Activated T-helper 17 cell treated with anti-CD3 and anti-CD28 coated beads, Interleukin-2, amount 50 U/mL, for 72 hours (primary cell): ENCODE measurements around the gene ZYG11A. TPM values are rescaled to one million over a fixed set of nuclear protein-coding genes. Genes with fewer than 3 reads are reported as not detected.

Source experiments
- ATAC-seq: fragments of 150-1000 bp; cut with Tn5 transposase; replicated peaks from 2 replicates; pipeline ENCODE4 v1.10.0; 2021; ENCODE audit warnings: mild to moderate bottlenecking, moderate library complexity
- H3K27ac Mint-ChIP-seq: one replicate; pipeline ENCODE4 v1.8.0; 2022; ENCODE audit warnings: mixed read lengths
- H3K27me3 Mint-ChIP-seq: one replicate; pipeline ENCODE4 v1.8.0; 2022; ENCODE audit warnings: mixed read lengths
- H3K36me3 Mint-ChIP-seq: one replicate; pipeline ENCODE4 v1.8.0; 2022; ENCODE audit warnings: low read depth, mild to moderate bottlenecking, mixed read lengths
- H3K4me1 Mint-ChIP-seq: one replicate; pipeline ENCODE4 v1.8.0; 2022; ENCODE audit warnings: mixed read lengths
- H3K4me3 Mint-ChIP-seq: one replicate; pipeline ENCODE4 v1.8.0; 2022; ENCODE audit warnings: mild to moderate bottlenecking, mixed read lengths
- H3K9me3 Mint-ChIP-seq: one replicate; pipeline ENCODE4 v1.8.0; 2022; ENCODE audit warnings: mixed read lengths
- total RNA-seq, 2 donors: library from RNA; stranded (reverse); gene quantifications; one replicate each; pipeline ENCODE4 v1.2.3, GENCODE V29; 2022

ZYG11A gene
- total RNA-seq, 2 donors from 2014 or later: 0.13 to 0.26 TPM

GRCh38 chr1:52918201-52918600, 75.6 kb downstream of the ZYG11A start:
- Mint-ChIP-seq H3K4me1 (peaks cover 16% of the 10 kb centered on the region), H3K27ac (no peak overlapping the region)

GRCh38 chr1:52919051-52919722, 76.6 kb downstream of the ZYG11A start:
- no peaks in the 10 kb centered on the region for H3K9me3 Mint-ChIP-seq
- H3K36me3 Mint-ChIP-seq: no peaks in the 10 kb centered on the region
- peak; percentile 54 for ATAC-seq
- H3K27ac Mint-ChIP-seq: peak overlapping the region; percentile 47
- H3K4me3 Mint-ChIP-seq: peak overlapping the region; percentile 86
- H3K4me1 Mint-ChIP-seq: peaks cover 16% of the 10 kb centered on the region
- H3K27me3 Mint-ChIP-seq: no peaks in the 10 kb centered on the region

More at GRCh38 chr1:52918201-52918600, 75.6 kb downstream of the ZYG11A start:
- Mint-ChIP-seq H3K27me3 (no peaks in the 10 kb centered on the region), H3K36me3 (no peaks in the 10 kb centered on the region), H3K9me3 (no peaks in the 10 kb centered on the region), H3K4me3 (no peak overlapping the region)
- ATAC-seq: no peak

- no peak for ATAC-seq
- peak overlapping the region; percentile 47 for H3K27ac Mint-ChIP-seq
- peaks cover 16% of the 10 kb centered on the region for H3K4me1 Mint-ChIP-seq
- no peaks in the 10 kb centered on the region for H3K9me3 Mint-ChIP-seq
- H3K36me3 Mint-ChIP-seq: no peaks in the 10 kb centered on the region
- H3K27me3 Mint-ChIP-seq: no peaks in the 10 kb centered on the region
- peak overlapping the region; percentile 86 for H3K4me3 Mint-ChIP-seq
Measured at GRCh38 chr1:52919723-52920483, 77.3 kb downstream of the ZYG11A start.

- Mint-ChIP-seq H3K4me1 (peaks cover 16% of the 10 kb centered on the region), H3K27me3 (no peaks in the 10 kb centered on the region), H3K4me3 (peak overlapping the region; percentile 86), H3K36me3 (no peaks in the 10 kb centered on the region), H3K9me3 (no peaks in the 10 kb centered on the region), H3K27ac (peak overlapping the region; percentile 47)
- no peak for ATAC-seq
Measured at GRCh38 chr1:52920791-52921291, 78.3 kb downstream of the ZYG11A start.

- H3K9me3 Mint-ChIP-seq: no peaks in the 10 kb centered on the region
- no peaks in the 10 kb centered on the region for H3K36me3 Mint-ChIP-seq
- peaks cover 5% of the 10 kb centered on the region for H3K4me1 Mint-ChIP-seq
- H3K4me3 Mint-ChIP-seq: peak overlapping the region; percentile 88
- no peak for ATAC-seq
- no peaks in the 10 kb centered on the region for H3K27me3 Mint-ChIP-seq
- H3K27ac Mint-ChIP-seq: no peak overlapping the region
Measured at GRCh38 chr1:52925571-52926005, 83.0 kb downstream of the ZYG11A start.

GRCh38 chr1:52926864-52927211, 84.3 kb downstream of the ZYG11A start:
- peak overlapping the region; percentile 88 for H3K27ac Mint-ChIP-seq
- no peaks in the 10 kb centered on the region for H3K27me3 Mint-ChIP-seq
- ATAC-seq: no peak
- no peaks in the 10 kb centered on the region for H3K36me3 Mint-ChIP-seq
- H3K4me1 Mint-ChIP-seq: peaks cover 5% of the 10 kb centered on the region
- peak overlapping the region; percentile 88 for H3K4me3 Mint-ChIP-seq
- no peaks in the 10 kb centered on the region for H3K9me3 Mint-ChIP-seq

- Mint-ChIP-seq H3K27ac (peak within 1 kb of the TSS; percentile 88), H3K4me3 (peak within 1 kb of the TSS; percentile 88)
Measured at GRCh38 chr1:52927212-52928014, 84.9 kb downstream of the ZYG11A start, which contains the start of gene SCP2. Gene SCP2 (plus strand): TSS chr1:52927276. CDS start chr1:52927397, 121 bp downstream.

GRCh38 chr1:52928015-52928404, 85.5 kb downstream of the ZYG11A start:
- no peaks in the 10 kb centered on the region for H3K9me3 Mint-ChIP-seq
- H3K36me3 Mint-ChIP-seq: no peaks in the 10 kb centered on the region
- H3K27ac Mint-ChIP-seq: peak overlapping the region; percentile 88
- no peaks in the 10 kb centered on the region for H3K27me3 Mint-ChIP-seq
- H3K4me3 Mint-ChIP-seq: peak overlapping the region; percentile 88
- ATAC-seq: no peak
- H3K4me1 Mint-ChIP-seq: peaks cover 5% of the 10 kb centered on the region

More at GRCh38 chr1:52927212-52928014, 84.9 kb downstream of the ZYG11A start, which contains the start of gene SCP2:
- ATAC-seq: peak; percentile 95
- no peaks in the 10 kb centered on the region for H3K36me3 Mint-ChIP-seq
- peaks cover 5% of the 10 kb centered on the region for H3K4me1 Mint-ChIP-seq
- no peaks in the 10 kb centered on the region for H3K9me3 Mint-ChIP-seq
- no peaks in the 10 kb centered on the region for H3K27me3 Mint-ChIP-seq

- Mint-ChIP-seq H3K36me3 (no peaks in the 10 kb centered on the region), H3K9me3 (no peaks in the 10 kb centered on the region), H3K4me3 (no peak overlapping the region), H3K27ac (no peak overlapping the region), H3K27me3 (no peaks in the 10 kb centered on the region), H3K4me1 (peaks cover 5% of the 10 kb centered on the region)
- ATAC-seq: no peak
Measured at GRCh38 chr1:52929019-52929418, 86.5 kb downstream of the ZYG11A start.

GRCh38 chr1:52937433-52938182, 95.0 kb downstream of the ZYG11A start:
- no peaks in the 10 kb centered on the region for H3K4me1 Mint-ChIP-seq
- no peak overlapping the region for H3K27ac Mint-ChIP-seq
- no peak for ATAC-seq
- H3K4me3 Mint-ChIP-seq: no peak overlapping the region
- H3K36me3 Mint-ChIP-seq: peaks cover 9% of the 10 kb centered on the region
- H3K9me3 Mint-ChIP-seq: no peaks in the 10 kb centered on the region
- H3K27me3 Mint-ChIP-seq: no peaks in the 10 kb centered on the region

- no peaks in the 10 kb centered on the region for H3K4me1 Mint-ChIP-seq
- no peak overlapping the region for H3K4me3 Mint-ChIP-seq
- peaks cover 9% of the 10 kb centered on the region for H3K36me3 Mint-ChIP-seq
- H3K27me3 Mint-ChIP-seq: no peaks in the 10 kb centered on the region
- no peak overlapping the region for H3K27ac Mint-ChIP-seq
- ATAC-seq: no peak
- H3K9me3 Mint-ChIP-seq: no peaks in the 10 kb centered on the region
Measured at GRCh38 chr1:52938183-52938451, 95.6 kb downstream of the ZYG11A start.

- ATAC-seq: no peak
- no peaks in the 10 kb centered on the region for H3K27me3 Mint-ChIP-seq
- H3K4me1 Mint-ChIP-seq: no peaks in the 10 kb centered on the region
- H3K9me3 Mint-ChIP-seq: no peaks in the 10 kb centered on the region
- no peak overlapping the region for H3K4me3 Mint-ChIP-seq
- H3K36me3 Mint-ChIP-seq: peaks cover 18% of the 10 kb centered on the region
- no peak overlapping the region for H3K27ac Mint-ChIP-seq
Measured at GRCh38 chr1:52943876-52944416, 101.4 kb downstream of the ZYG11A start.

- Mint-ChIP-seq H3K4me1 (no peaks in the 10 kb centered on the region), H3K4me3 (no peak overlapping the region), H3K27ac (no peak overlapping the region), H3K9me3 (no peaks in the 10 kb centered on the region), H3K36me3 (peaks cover 23% of the 10 kb centered on the region), H3K27me3 (no peaks in the 10 kb centered on the region)
- ATAC-seq: no peak
Measured at GRCh38 chr1:52944566-52944965, 102.0 kb downstream of the ZYG11A start.
